Endothelial cell of umbilical vein (primary cell): Measurements from ENCODE around the gene ANAPC7.

Experiments
- EZH2 ChIP-seq: IDR thresholded peaks from 2 replicates; pipeline ENCODE4 v1.6.1; 2012; ENCODE audit warnings: borderline replicate concordance, low read depth, mild to moderate bottlenecking, moderate library complexity, low read length, inconsistent platforms; ENCODE audit not compliant: severe bottlenecking
- GATA2 ChIP-seq: IDR thresholded peaks from 2 replicates; pipeline ENCODE4 v1.7.0; 2011; ENCODE audit warnings: low read depth, mild to moderate bottlenecking, moderate library complexity, mixed read lengths, low read length; ENCODE audit not compliant: insufficient read length, insufficient read depth
- MAX ChIP-seq: IDR thresholded peaks from 2 replicates; pipeline ENCODE4 v1.6.1; 2011; ENCODE audit not compliant: insufficient read depth, insufficient read length
- POLR2A ChIP-seq: IDR thresholded peaks from 2 replicates; pipeline ENCODE4 v1.6.1; 2012; ENCODE audit warnings: low read depth, mild to moderate bottlenecking, control low read depth, low read length
- POLR2AphosphoS5 ChIP-seq: IDR thresholded peaks from 2 replicates; pipeline ENCODE4 v1.6.1; 2012; ENCODE audit warnings: low read depth, mild to moderate bottlenecking, control low read depth, low read length, moderate library complexity; ENCODE audit not compliant: insufficient read depth
- TF ChIP-seq, protein P1 (sequence below), 2 donors: IDR thresholded peaks; 1 replicate in 1 of 2; 2 replicates in 1 of 2; pipeline ENCODE4 v1.5.1; 2011; ENCODE audit warnings: low read length in 2 of 2, mild to moderate bottlenecking in 2 of 2, moderate library complexity in 2 of 2, control low read depth in 1 of 2, inconsistent platforms in 1 of 2, low read depth in 1 of 2; ENCODE audit not compliant: insufficient read depth in 1 of 2; ENCODE audit errors: extremely low read depth in 1 of 2

- TF ChIP-seq MAX = no peak
- TF ChIP-seq, protein P1, sequence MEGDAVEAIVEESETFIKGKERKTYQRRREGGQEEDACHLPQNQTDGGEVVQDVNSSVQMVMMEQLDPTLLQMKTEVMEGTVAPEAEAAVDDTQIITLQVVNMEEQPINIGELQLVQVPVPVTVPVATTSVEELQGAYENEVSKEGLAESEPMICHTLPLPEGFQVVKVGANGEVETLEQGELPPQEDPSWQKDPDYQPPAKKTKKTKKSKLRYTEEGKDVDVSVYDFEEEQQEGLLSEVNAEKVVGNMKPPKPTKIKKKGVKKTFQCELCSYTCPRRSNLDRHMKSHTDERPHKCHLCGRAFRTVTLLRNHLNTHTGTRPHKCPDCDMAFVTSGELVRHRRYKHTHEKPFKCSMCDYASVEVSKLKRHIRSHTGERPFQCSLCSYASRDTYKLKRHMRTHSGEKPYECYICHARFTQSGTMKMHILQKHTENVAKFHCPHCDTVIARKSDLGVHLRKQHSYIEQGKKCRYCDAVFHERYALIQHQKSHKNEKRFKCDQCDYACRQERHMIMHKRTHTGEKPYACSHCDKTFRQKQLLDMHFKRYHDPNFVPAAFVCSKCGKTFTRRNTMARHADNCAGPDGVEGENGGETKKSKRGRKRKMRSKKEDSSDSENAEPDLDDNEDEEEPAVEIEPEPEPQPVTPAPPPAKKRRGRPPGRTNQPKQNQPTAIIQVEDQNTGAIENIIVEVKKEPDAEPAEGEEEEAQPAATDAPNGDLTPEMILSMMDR (IDR thresholded peaks at IDR 0.05; ENCODE audit: extremely low read depth in 1 of 2, insufficient read depth in 1 of 2, low read depth in 1 of 2, low read length in 2 of 2) = no peak
- TF ChIP-seq POLR2AphosphoS5 = no peak
- TF ChIP-seq POLR2A = no peak
- TF ChIP-seq GATA2 = no peak
- TF ChIP-seq EZH2 = no peak
Observed at GRCh38 chr12:110347767-110348166, 55.7 kb downstream of the ANAPC7 start.
